ENCODE data around the gene ANKS6. TPM values are rescaled to one million over a fixed set of nuclear protein-coding genes. Genes with fewer than 3 reads are reported as not detected.

ANKS6 gene
- total and polyA plus RNA-seq, 9 of the 15 experiments (the other 6 are each of a cell fraction or from before 2014, with no cell fraction given) = 9.9 to 74.5 (median 36.9) TPM

GRCh38 chr9:98778711-98779530 lies 17.4 kb downstream of the ANKS6 start (continued):
- no peak for TF ChIP-seq ELF1 (tag; IDR thresholded peaks at IDR 0.05)
- TF ChIP-seq ZNF12 (CRISPR knock-in tag; IDR thresholded peaks at IDR 0.05) = no peak
- TF ChIP-seq STAT5B (CRISPR knock-in tag; IDR thresholded peaks at IDR 0.05) = no peak
- no peak for TF ChIP-seq ETV5 (CRISPR knock-in tag; IDR thresholded peaks at IDR 0.05; ENCODE audit: low read depth)
- no peak for TF ChIP-seq HSF4 (CRISPR knock-in tag; IDR thresholded peaks at IDR 0.05; ENCODE audit: borderline replicate concordance)
- no peak for TF ChIP-seq HMG20B (CRISPR knock-in tag; IDR thresholded peaks at IDR 0.05)
- TF ChIP-seq NFE2L1 (tag; IDR thresholded peaks at IDR 0.05; ENCODE audit: borderline replicate concordance, low read depth) = no peak
- TF ChIP-seq NELFE (IDR thresholded peaks at IDR 0.05; ENCODE audit: insufficient read depth, insufficient read length) = no peak

GRCh38 chr9:98778251-98778650 lies 18.1 kb downstream of the ANKS6 start:
- 96% methylated on average over 8 of the region's 8 CpGs for WGBS (ENCODE audit: insufficient coverage, low coverage, missing lambda C conversion rate)
- ChIA-PET POLR2A (interaction anchor here (1.0 kb wide), 1 partner anchor 16 kb away, joined by 3 read pairs; no protein-coding TSS in a partner anchor), CTCF (ENCODE audit: low intra/inter-chr PET ratio) (no interaction called here)
- DNase-seq (ENCODE audit: extremely low read depth in 1 of 4, low spot score in 3 of 4) (no peak), FAIRE-seq (no peak), ATAC-seq (no peak)
- H3K9me1 ChIP-seq (ENCODE audit: control insufficient read depth, insufficient read depth, low read length) = no peaks in the 10 kb centered on the region
- H3K4me3 ChIP-seq = no peak overlapping the region
- no TSS peak for BruUV-seq (replicated peaks)
- no peak overlapping the region for H3K9ac ChIP-seq (ENCODE audit: insufficient read depth in 1 of 2, low read depth in 2 of 2, low read length in 2 of 2)
- H3K79me2 ChIP-seq (ENCODE audit: control insufficient read depth, insufficient read depth, low read length) = no peaks in the 10 kb centered on the region
- TF ChIP-seq ZNF146 (CRISPR knock-in tag; IDR thresholded peaks at IDR 0.05; ENCODE audit: unreplicated experiment) (no peak), IRF2 (CRISPR knock-in tag; IDR thresholded peaks at IDR 0.05) (no peak), MAZ (CRISPR knock-in tag; conservative IDR thresholded peaks at IDR 0.05 in 1 of 2, IDR thresholded peaks at IDR 0.05 in 1 of 2) (no peak), TAF7 (tag; IDR thresholded peaks at IDR 0.05) (no peak), ZNF512 (tag; IDR thresholded peaks at IDR 0.05) (no peak), PML (IDR thresholded peaks at IDR 0.05; ENCODE audit: low read length) (no peak)
- H3K4me1 ChIP-seq (replicated peaks in 1 of 2; ENCODE audit: control insufficient read depth in 2 of 2, insufficient read depth in 2 of 2, low read length in 2 of 2) = peaks cover 7 to 9% of the 10 kb centered on the region in 2 experiments; a peak in 4 of 5 replicates
- H2AFZ ChIP-seq (ENCODE audit: low read depth, low read length) = no peak overlapping the region
- peaks cover 79% of the 10 kb centered on the region for H3K36me3 ChIP-seq (ENCODE audit: control insufficient read depth, insufficient read depth, low read length)
- no peaks in the 10 kb centered on the region for H3K9me3 ChIP-seq (replicated peaks; ENCODE audit: control insufficient read depth, insufficient read depth, low read depth, low read length)
- intact Hi-C loops (cut with micrococcal nuclease) = loop anchor here (5.0 kb wide), 1 partner anchor 241 kb away; no protein-coding TSS in a partner anchor
- no peaks in the 10 kb centered on the region for H3K27me3 ChIP-seq (ENCODE audit: control insufficient read depth in 2 of 2, insufficient read depth in 2 of 2, low read length in 2 of 2)
- in situ Hi-C loops (cut with MboI) = loop anchor here (10.0 to 25.0 kb wide), 2 partner anchors 463 to 866 kb away; partner anchors contain the start of gene TRMO
- H4K20me1 ChIP-seq (replicated peaks; ENCODE audit: control insufficient read depth, insufficient read depth, low read length) = peaks cover 9% of the 10 kb centered on the region; the same call in 1 of the 2 replicates
- no peak overlapping the region for H3K27ac ChIP-seq (ENCODE audit: extremely low read depth, low read depth, low read length)
- H3K4me2 ChIP-seq (ENCODE audit: insufficient read depth, low read length) = no peak overlapping the region

All from K562 (cell line).